T-helper 2 cell treated with Interferon-gamma antibody and Interleukin-4, amounts not matched to agents 100 ng/mL and 5 ng/mL, for 36 hours (primary cell): Measurements from ENCODE around the gene LAPTM5. TPM values are rescaled to one million over a fixed set of nuclear protein-coding genes. Genes with fewer than 3 reads are reported as not detected.

ENCODE experiments used
- intact Hi-C: fragments of 100-400 bp; cut with micrococcal nuclease; formaldehyde crosslinking; loops from one replicate; pipeline ENCODE4 v1.15.1; 2023
- total RNA-seq: library from RNA; stranded (reverse); gene quantifications from 2 replicates; pipeline ENCODE4 v1.2.3, GENCODE V29; 2022

Gene LAPTM5
- total RNA-seq, 1 donor from 2014 or later = 381 TPM

GRCh38 chr1:30745834-30746208 lies 11.8 kb downstream of the LAPTM5 start:
- intact Hi-C loops = no loop called here

- intact Hi-C loops = no loop called here
These were observed 12.3 kb downstream of the LAPTM5 start for GRCh38 chr1:30745156-30745833.

GRCh38 chr1:30744060-30744756 lies 13.4 kb downstream of the LAPTM5 start:
- intact Hi-C loops = no loop called here

GRCh38 chr1:30743584-30744059 lies 14.0 kb downstream of the LAPTM5 start:
- intact Hi-C loops = loop anchor here (1.0 to 2.0 kb wide), 3 partner anchors 13 to 36 kb away; partner anchors contain the start of gene LAPTM5

GRCh38 chr1:30742963-30743559 lies 14.5 kb downstream of the LAPTM5 start:
- intact Hi-C loops = loop anchor here (1.0 to 2.0 kb wide), 3 partner anchors 14 to 36 kb away; partner anchors contain the start of gene LAPTM5

- intact Hi-C loops = loop anchor here (2.0 kb wide), 1 partner anchor 14 kb away; the partner anchor contains the start of gene LAPTM5
These were observed 15.1 kb downstream of the LAPTM5 start for GRCh38 chr1:30742300-30742962.

GRCh38 chr1:30741239-30741894 lies 16.2 kb downstream of the LAPTM5 start:
- intact Hi-C loops = no loop called here

- intact Hi-C loops = no loop called here
These were observed 17.0 kb downstream of the LAPTM5 start for GRCh38 chr1:30740251-30741238.

- intact Hi-C loops = no loop called here
These were observed 18.0 kb downstream of the LAPTM5 start for GRCh38 chr1:30739601-30740000.

- intact Hi-C loops = no loop called here
These were observed 18.6 kb downstream of the LAPTM5 start for GRCh38 chr1:30738715-30739559.

GRCh38 chr1:30738040-30738714 lies 19.4 kb downstream of the LAPTM5 start:
- intact Hi-C loops = no loop called here

- intact Hi-C loops = no loop called here
These were observed 20.1 kb downstream of the LAPTM5 start for GRCh38 chr1:30737357-30738039.

- intact Hi-C loops = no loop called here
These were observed 21.7 kb downstream of the LAPTM5 start for GRCh38 chr1:30735668-30736498.

- intact Hi-C loops = no loop called here
These were observed 22.4 kb downstream of the LAPTM5 start for GRCh38 chr1:30735124-30735523.

- intact Hi-C loops = no loop called here
These were observed 23.0 kb downstream of the LAPTM5 start for GRCh38 chr1:30734580-30734979.

GRCh38 chr1:30734106-30734505 lies 23.5 kb downstream of the LAPTM5 start:
- intact Hi-C loops = no loop called here

- intact Hi-C loops = no loop called here
These were observed 24.1 kb downstream of the LAPTM5 start for GRCh38 chr1:30733493-30733892.
